ENCODE results near the gene PPP1R14C.

PPP1R14C gene

DNA sequence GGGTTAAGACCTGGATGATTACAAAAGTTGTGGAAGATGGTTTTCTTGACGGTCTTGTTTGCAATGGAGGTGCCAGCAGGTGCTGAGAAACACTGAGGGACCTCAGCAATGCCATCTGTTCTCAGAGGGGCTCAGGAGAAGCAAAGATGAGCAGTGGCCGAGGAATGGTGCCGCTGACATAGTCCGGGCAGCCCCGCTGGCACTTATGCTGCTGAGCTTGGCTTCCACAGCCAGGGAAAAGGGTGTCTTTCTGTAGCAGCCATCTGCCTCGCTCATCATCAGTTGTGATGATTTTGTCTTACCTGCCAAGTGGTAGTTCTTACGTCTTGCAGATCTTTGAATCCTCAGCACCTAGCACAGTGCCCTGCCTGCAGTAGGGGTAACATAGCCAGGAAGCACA, 55.7 kb downstream of the PPP1R14C start:
- no peak for DNase-seq

DNA sequence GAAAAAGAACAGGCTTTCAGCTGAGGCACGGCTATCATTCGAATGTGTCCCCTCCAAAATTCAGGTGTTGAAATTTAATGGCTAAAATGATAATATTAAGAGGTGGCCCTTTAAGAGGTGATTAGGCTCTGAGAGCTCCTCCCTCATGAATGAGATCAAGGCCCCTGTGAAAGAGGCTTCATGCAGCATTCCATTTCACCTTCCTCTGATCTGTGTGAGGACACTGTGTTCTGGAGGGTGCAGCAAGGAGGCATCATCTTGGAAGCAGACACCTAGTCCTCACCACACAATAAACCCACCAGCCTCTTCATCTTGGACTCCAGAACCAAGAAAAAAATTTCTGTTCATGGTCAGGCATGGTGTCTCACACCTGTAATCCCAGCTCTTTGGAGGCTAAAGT, 56.4 kb downstream of the PPP1R14C start:
- no peak for DNase-seq

DNA sequence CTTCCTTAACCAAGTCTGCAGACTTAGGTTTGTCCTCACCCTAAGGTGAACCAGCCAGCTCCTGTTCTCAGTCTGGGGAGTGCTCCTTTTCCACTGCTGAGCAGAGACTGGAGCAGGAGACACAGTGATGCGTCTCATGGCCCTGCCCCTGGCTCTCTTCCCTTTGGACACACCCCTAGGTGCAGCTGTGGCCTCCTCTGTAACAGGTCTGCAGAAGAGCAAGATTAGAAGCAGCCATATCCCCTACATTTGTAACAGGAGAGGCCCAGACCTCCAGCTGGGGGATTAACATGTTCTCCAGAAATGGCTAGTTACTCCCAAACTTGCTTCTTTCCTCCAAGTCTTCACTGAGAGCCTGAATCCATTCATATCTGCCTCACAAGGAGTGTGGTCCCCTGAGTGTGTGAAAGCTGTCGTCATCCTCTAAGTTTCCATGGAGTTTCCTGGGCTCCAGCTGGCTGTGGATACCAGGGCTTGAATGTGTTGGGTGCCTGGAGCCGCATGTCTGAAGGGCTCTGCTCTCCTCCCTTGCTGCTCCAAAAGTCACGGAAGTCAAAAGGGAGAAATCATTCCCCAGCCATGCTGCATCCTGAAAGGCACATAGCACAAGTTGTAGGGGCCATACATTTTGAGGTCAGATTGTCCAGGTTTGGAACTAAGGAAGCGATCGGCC, 57.7 kb downstream of the PPP1R14C start:
- DNase-seq: no peak

DNA sequence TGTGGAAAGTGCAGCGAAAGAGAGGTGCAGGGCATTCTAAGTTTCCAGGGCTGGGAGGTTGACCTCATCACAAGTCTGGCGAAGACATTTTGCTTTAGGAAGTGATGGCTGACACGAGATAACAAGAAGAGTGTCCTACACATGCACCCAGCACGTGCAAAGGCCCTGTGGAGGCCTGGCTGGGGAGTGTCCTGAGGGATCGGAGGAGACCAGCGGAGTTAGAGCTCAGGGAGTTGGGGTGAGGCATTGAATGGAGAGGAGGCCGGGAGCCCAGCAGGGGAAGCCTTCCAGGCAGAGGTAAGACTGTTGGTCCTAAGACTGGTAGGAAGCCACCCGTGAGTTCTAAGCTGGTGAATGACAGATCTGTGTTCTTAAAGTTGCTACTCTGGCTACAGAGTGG, 58.4 kb downstream of the PPP1R14C start:
- no peak for DNase-seq

DNA sequence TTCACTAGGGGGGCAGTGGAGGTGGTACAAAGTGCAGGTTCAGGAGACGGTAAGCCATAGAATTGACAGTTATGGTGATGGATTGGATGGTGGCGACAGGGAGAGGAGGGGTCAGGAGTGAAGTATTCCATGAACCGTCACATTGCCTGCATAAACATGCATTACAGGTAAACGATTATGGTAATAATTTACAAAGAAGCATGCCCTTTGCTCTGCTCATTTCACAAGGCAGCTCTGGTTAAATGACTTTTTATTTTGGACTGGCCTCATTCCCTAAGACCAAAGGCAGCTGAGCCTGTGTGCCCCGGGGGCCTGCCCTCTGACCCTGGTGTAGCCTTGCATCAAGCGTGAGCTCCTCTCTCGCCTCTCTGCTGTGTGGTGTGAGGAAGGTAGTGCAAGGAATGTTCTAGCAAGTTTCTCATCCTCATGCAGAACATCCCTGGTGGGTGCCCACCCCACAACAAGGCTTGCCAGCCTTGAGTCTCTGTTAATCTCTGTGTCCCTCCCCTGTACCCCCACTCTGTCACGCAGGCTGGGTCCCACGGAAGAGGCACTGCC, 59.0 kb downstream of the PPP1R14C start:
- DNase-seq: no peak

DNA sequence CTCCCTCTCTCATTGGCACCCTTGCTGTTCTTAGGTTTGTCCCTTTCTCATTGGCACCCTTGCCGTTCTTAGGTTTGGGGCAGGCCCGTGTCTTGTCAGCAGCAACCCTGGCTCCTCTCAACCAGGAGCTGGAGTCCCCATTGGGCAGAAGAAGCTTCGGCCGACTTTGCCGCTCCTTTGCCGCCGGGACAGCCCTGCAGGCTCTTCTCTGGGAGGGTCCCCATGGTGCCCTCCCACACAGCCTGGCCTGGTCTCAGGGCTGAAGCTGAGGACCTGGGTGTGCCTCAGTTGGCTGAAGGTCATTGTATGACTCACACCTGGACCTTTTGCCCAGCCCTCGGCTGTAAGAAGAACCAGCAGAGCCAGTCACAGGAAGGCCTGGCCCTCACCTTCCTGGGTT, 59.6 kb downstream of the PPP1R14C start:
- DNase-seq: no peak

DNA sequence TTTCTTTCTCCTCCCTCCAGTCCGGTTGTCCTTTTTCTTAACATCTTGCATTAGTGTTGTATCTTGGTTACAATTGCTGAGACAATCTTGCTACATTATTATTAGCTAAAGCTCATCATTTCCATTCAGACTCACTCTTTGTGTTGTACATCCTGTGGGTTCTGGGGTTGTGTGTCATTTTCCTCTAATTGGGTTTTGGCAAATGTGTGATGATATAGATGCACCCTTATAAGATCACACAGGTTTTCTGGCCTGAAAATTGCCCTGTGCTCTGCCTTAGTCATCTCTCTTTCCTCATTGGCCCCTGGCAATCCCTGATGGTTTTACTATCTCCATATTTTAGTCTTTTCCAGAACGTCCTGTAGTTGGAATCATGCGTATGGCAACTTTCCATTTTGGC, 60.1 kb downstream of the PPP1R14C start:
- no peak for DNase-seq

DNA sequence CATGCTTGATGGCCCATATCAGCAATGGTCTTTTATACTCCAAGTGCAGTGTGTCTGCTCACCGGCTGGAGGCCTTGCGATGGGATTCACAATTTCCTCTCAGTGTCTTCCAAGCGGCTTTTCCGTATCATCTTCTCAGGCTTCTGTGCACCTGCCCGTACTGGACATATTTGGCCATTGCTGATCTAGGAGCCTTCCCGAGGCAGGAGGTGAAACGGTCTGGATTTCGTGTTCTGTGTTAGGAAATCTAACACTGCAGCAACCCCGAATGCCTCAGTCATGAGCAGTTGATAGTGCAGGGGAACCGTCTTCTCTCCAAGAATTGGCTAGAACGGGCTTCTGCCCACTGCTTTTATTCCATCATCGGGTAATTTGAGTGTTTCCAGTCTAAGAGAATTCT, 60.5 kb downstream of the PPP1R14C start:
- no peak for DNase-seq

DNA sequence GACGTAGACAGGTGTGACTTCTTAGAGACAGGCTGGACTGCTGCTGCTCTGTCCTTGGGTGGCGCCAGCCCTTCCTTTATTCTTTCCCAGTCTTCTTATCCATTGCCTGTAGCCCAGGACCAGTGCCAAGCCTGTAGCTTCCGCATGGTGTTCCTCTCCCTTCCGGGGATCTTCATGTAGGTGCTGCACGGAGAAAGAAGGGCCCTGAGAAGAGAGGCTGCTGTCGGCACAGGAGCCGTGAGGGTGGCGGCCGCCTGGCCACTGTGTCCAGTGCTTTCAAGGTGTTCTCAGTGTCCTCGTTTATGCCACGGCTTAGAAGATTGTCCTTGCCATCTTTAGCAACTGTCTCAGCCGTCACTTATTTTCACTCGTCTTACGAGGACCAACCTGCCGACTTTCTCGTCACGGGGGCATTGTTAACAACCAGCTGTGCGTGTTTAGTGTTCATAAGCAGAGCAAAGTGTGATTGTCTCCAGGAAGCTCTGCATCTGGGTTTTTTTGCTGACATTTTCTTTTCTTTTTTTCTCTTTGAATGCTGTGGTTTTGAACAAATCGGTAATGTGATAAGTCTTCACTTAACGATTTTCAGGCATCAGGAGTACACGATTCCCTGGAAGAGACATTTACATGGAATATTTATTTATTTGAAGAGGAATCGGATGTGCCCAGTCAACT, 61.2 kb downstream of the PPP1R14C start:
- no peak for DNase-seq

DNA sequence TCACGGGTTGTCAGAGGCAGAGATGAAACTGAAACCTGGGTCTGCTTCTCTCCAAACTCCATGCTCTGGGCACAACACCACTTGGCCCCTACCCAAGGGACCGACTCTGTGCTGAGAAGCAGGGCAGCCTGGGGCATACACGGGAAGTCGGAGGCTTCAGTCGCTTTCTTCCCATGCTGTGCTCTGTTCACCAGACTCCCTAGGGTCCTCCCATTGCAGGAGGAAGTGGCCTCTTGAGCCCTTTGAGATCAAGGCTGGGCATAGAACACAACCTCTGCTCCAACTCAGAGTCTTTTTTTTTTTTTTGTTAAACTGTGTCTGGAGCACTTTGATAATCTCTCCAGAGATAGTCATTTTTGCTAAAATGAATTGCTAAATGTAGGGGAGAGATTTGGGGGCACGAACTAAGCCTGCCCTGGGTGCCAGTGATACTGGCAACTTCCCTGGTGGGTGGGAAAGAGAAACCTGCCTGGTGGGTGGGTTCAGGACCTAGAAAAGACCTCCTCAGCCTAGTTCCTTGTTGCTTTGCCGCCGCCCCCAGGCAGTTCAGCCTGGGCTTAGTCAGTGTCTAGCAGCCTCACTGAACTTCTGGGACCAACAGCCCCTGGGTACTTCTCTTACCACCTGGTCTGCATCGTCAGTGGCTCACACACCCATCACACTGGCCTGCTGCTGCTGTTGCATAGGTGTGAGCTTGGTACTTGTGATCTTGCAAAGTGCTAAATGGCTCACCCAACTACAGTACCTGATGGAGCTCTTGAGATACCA, 62.0 kb downstream of the PPP1R14C start:
- DNase-seq: no peak

DNA sequence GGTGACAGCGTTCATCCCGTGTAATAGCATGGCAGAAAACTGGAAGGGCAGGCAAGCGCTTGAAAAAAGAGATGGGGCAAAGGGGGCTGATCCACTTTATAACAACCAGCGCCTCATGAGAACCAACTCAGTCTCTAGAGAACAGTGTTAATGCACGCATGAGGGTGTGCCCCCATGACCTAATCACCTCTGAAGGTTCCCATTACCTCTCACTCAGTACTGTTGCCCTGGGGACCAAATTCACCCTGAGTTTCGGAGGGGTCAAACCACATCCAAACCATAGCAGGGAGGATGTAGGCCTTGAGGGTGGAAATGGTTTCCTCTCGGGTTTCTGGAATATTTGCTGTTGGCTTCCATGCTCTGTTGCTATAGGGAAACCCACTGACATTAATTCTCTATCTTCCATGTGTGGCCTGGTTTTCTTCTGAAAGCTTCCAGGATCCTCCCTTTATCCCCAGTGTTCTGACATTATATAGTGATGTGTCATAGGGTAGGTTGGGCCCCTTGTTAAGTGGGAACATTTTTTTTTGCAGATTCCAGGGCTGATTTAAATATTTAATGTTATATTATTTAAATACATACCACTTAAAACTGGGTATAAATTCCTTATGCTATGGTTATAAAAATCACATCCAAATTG, 65.2 kb downstream of the PPP1R14C start:
- DNase-seq: no peak

DNA sequence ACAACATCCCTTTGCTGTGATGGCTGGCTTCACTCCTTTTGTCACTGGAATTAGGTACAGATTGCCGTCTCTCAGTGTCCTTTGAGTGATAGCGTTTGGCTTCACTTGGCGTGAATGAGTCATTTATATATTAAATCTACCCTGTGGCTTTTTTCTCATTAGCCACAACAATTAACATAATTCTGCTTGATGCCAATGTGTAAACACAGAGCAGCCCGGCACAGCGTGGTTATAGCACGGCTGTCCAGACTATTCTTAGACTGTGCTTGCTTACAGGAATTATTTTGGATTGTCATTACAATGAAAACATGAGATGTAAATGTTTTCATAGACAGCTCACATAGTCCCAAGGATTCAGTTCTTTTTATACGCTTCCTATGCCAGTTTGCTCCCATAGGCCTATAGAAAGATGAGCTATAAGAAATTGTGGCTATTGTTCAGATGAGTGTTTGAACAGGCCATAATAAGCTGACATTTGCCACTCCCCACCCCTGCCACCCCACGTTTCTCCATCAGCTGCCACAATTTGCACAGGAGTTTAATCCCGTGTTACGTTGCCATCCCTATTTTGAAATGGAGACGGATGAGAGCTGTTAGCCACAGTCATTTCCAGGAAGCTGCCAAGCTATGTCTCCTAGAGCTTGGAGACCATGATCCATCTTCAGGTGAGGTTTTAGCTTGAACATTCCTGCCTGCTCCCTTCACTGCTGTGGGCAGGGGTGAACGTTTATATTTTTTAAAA, 65.9 kb downstream of the PPP1R14C start:
- DNase-seq: no peak

DNA sequence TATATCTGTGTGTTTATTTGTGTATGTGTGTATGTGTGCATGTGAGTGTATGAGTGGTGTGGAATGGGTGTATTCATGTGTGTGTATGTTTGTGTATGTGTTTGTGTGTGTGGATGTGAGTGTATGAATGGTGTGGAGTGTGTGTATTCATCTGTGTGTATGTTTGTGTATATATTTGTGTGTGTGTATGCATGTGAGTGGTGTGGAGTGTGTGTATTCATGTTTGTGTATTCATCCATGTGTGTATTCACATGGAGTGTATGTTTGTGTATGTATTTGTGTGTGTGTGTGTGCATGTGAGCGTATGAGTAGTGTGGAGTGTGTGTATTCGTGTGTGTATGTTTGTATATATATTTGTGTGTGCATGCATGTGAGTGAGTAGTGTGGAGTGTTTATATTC, 66.6 kb downstream of the PPP1R14C start:
- DNase-seq: no peak

DNA sequence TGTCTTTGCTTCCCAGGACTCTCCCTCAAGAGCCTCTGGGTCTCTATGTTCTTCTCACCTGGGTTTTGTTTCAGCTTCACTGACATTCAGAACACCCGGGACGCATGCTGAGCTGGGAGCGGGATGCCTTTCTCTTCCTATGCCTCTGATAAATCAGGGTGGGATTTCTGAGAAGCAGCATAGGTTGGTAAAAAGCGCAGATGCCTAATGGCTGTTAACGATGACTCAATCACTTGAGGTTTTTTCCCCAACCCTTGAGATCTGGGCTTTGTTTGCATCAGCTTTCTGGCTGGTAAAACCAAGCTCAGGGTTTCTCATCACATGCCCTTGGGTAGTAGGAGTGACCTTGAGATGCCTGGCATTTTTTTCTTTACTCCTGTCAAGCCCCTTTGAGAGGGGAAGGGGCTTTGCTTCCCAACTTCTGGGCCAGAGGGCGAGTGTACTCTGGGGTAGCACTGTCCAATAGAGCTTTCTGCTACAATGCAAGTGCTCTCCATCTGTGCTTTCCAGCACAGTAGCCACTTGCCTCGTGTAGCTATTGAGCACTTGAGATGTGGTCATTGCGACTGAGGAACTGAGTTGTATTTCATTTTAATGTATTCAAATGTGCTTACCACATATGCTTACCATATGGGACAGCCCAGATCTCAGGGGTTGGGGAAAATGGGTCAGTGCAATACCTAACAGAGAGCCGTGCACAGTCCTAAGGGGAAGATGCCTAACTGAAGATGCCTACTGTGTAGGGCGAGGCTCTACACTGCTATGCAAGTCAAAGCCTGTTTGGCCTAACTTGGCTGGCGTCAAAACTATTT, 69.1 kb downstream of the PPP1R14C start:
- no peak for DNase-seq

DNA sequence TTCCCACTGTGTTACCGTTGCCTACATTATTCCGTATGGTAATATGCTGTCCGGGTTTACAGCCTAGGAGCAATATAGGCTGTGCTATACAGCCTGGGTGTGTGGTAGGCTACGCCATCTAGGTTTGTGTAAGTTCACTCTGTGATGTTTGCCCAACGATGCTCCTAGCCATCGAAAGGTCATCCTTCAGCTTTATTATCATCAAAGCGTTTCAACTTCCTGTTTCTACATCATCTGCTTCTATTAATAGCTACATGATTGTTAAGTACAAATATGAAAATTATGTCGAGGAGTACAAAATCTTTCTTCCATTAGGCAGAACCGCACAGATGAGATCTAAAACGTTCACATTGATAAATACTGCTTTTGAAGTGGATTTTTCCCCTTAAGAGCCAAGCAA, 69.9 kb downstream of the PPP1R14C start:
- no peak for DNase-seq

DNA sequence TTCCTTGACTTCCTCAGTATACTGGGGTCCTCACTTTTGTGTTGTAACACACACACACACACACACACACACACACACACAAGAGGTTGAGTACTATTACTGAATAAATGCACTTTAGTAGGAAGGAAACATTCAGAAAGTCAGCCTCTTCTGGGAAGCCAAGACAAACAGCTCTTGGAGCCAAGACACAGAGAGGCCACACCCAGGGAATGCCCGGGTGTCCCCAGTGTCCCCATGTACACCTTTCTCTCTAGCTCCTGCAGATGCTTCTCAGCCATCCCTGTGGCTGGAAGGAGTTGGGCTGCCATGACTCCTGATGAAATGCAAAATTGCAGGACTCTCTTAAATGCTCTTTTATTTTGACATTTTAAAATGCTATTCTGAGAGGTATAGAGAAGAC, 70.5 kb downstream of the PPP1R14C start:
- DNase-seq: no peak

DNA sequence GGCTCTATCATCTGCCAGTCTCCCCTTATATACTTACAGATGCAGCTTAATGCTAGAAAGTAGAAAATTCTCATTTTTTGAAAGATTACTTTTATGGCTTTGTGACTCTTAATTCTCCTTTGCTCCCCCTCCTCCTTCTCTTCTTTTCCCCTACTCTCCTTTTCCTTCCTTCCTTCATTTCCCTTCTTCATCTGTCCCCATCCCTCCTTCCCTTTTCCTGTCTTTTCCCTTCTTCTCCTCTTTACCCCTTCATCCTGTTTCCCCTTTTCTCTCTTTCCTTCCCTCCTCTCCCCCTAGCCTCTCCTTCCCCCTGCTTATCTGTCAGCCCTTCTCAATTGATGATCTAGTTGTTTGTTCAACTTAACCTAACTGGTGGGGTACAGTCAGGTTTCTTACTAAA, 71.5 kb downstream of the PPP1R14C start:
- no peak for DNase-seq

DNA sequence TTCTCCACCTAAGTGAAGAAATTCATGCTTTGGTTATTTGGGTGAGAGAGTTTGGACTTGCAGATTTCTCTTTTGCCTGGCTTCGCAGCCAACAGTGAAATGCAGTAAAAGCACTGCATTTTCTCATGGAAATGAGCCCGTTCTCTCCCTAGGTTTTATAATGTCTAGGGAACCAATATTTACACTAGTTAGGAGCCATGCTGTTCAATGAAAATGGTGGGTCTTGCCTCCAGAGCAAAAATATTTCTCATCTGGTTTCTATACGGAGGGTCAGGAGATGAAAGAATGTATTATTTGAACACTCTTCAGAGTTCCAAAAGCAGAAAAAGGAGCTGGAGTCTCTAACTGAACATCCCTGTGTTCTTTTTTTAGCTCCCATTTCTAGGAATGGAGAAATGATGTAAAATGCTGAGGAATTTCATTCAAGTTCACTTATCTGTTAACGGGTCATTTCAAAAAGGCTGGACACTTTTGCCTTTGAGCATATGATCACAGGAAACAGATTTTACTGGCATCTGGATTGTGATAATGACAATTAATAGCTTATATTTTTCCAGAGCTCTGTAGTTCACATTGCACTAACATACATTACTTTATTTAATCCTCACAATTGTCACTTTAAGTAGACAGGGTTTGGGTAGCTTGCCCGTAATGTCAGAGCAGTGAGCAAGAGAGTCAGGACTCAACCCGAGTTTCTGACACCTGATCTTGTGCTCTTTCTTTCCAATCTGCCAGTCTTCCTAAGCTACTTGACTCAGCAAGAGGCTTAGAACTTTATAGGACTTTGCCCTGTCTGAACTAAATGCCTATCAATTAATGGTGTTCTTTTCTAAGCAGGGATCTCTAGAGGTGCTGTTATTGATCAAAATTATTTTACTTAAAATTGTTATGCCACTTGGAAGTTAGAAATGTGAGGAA, 78.0 kb downstream of the PPP1R14C start:
- DNase-seq: no peak

DNA sequence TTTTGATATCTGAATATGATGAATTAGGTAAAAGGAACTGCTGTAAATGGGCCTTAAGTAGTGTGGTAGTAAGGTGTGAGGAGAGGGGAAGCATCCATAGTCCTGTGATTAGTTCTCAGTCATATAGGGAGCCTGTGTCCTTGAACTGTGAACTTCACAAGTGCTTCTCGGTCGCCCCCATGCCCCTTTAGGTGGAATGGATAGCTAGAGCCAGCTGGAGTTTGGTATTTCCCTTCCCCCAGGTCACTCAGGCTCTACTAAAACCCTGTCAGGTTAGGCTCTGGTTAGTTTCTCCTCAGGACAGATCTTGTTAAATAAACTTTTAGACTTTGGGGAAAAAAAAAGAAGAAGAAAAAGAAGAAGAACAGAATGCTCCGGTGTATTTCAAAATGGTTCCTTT, 82.0 kb downstream of the PPP1R14C start:
- no peak for DNase-seq

DNA sequence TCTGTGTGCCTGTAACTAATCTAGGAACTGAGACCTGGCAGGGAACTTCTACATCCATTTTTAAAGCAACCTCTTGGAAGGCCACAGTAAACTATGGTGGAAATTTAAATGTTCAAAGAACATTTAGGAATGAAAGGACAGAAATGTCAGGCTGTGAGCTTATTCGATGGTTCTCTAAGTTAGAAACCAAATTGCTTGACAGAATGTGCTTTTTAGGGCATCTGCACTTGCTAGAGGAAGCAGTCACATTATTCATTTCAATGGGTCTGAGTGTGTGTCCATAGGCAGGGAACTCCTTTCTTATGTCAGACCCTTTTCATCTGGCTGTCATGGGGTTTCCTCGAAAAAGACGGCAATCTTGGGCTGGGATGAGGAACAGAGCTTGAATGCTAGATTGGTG, 84.4 kb downstream of the PPP1R14C start:
- no peak for DNase-seq

All from stimulated activated CD8-positive, alpha-beta memory T cell treated with anti-CD3 and anti-CD28 coated beads, Interleukin-4, amount 100 ng/mL, for 48 hours (primary cell).